Measurements from ENCODE around the gene PIGW. TPM values are rescaled to one million over a fixed set of nuclear protein-coding genes. Genes with fewer than 3 reads are reported as not detected.

The PIGW gene
- total and polyA plus RNA-seq, 9 of the 15 experiments (the other 6 are each of a cell fraction or from before 2014, with no cell fraction given), result 9.5 to 33.9 (median 21.2) TPM

DNA sequence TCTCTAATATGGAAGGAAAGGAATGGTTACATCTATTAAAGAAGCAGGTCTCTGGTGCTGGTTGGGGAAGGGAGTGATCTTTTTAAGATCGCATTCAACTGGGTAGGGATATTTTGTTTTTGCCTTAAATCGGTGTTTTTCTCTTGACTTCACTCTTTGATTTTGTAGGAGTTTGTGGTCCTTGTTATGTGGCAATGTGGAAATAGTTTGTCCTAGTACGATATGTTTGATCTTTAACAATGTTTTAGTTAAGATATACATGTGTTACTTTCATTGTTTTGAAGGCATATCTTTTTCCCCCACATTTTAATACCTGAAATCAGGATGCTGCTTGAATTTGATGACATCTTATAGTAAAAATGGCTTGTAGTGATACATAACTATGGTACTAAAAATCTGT, 18.7 kb downstream of the PIGW start:
- 86% methylated on average over 3 of the region's 3 CpGs for WGBS (ENCODE audit: insufficient coverage, low coverage, missing lambda C conversion rate)
- H2AFZ ChIP-seq (ENCODE audit: low read depth, low read length), result no peak overlapping the region
- H3K27ac ChIP-seq (ENCODE audit: extremely low read depth, low read depth, low read length), result no peak overlapping the region
- H3K36me3 ChIP-seq (ENCODE audit: control insufficient read depth, insufficient read depth, low read length), result peaks cover 70% of the 10 kb centered on the region
- peaks cover 76% of the 10 kb centered on the region for H3K79me2 ChIP-seq (ENCODE audit: control insufficient read depth, insufficient read depth, low read length)
- FAIRE-seq, result no peak
- in situ Hi-C loops (cut with MboI), result no loop called here
- intact Hi-C loops (cut with micrococcal nuclease), result no loop called here
- no peak for ATAC-seq
- no peak overlapping the region for H3K4me2 ChIP-seq (ENCODE audit: insufficient read depth, low read length)
- H3K9me3 ChIP-seq (replicated peaks; ENCODE audit: control insufficient read depth, insufficient read depth, low read depth, low read length), result no peaks in the 10 kb centered on the region
- 0 out of 2 replicates have a peak, but pooled peaks cover 4% of the 10 kb centered on the region for H4K20me1 ChIP-seq (replicated peaks; ENCODE audit: control insufficient read depth, insufficient read depth, low read length)
- H3K4me3 ChIP-seq, result no peak overlapping the region
- no peaks in the 10 kb centered on the region for H3K27me3 ChIP-seq (ENCODE audit: control insufficient read depth in 2 of 2, insufficient read depth in 2 of 2, low read length in 2 of 2)
- ChIA-PET CTCF (ENCODE audit: low intra/inter-chr PET ratio) (no interaction called here), POLR2A (interaction anchor here (1.2 kb wide), 1 partner anchor 10 kb away, joined by 5 read pairs; no protein-coding TSS in a partner anchor)
- no peak overlapping the region for H3K9ac ChIP-seq (ENCODE audit: insufficient read depth in 1 of 2, low read depth in 2 of 2, low read length in 2 of 2)
- H3K4me1 ChIP-seq (replicated peaks in 1 of 2; ENCODE audit: control insufficient read depth in 2 of 2, insufficient read depth in 2 of 2, low read length in 2 of 2), result no peaks in the 10 kb centered on the region; a peak in 1 of 5 replicates
- DNase-seq (ENCODE audit: extremely low read depth in 1 of 4, low spot score in 3 of 4), result no peak
- H3K9me1 ChIP-seq (ENCODE audit: control insufficient read depth, insufficient read depth, low read length), result no peaks in the 10 kb centered on the region
- TSS peak; percentile 1 for BruUV-seq (replicated peaks)
- TF ChIP-seq PATZ1 (CRISPR knock-in tag; IDR thresholded peaks at IDR 0.05; ENCODE audit: borderline replicate concordance) (no peak), THRA (IDR thresholded peaks at IDR 0.05) (no peak), ZBTB17 (CRISPR knock-in tag; IDR thresholded peaks at IDR 0.05) (no peak), SREBF2 (CRISPR knock-in tag; IDR thresholded peaks at IDR 0.05) (no peak), NFATC3 (IDR thresholded peaks at IDR 0.05) (no peak), TFAP4 (CRISPR knock-in tag; IDR thresholded peaks at IDR 0.05; ENCODE audit: borderline replicate concordance) (no peak), PTTG1 (tag; IDR thresholded peaks at IDR 0.05; ENCODE audit: low read depth) (no peak), HMG20A (CRISPR knock-in tag; conservative IDR thresholded peaks at IDR 0.05) (no peak), HCFC1 (IDR thresholded peaks at IDR 0.05; ENCODE audit: low read depth, low read length) (no peak), ZNF277 (CRISPR knock-in tag; IDR thresholded peaks at IDR 0.05; ENCODE audit: borderline replicate concordance) (no peak), ELF2 (CRISPR knock-in tag; IDR thresholded peaks at IDR 0.05) (no peak), SMC3 (conservative IDR thresholded peaks at IDR 0.05; ENCODE audit: insufficient read depth, low read depth, low read length) (no peak), ETV6 (IDR thresholded peaks at IDR 0.05; ENCODE audit: borderline replicate concordance in 1 of 2, low read depth in 2 of 2, low read length in 1 of 2) (no peak), ETV6 (CRISPR knock-in tag; IDR thresholded peaks at IDR 0.05; ENCODE audit: borderline replicate concordance) (no peak)
- TF ChIP-seq, protein P1, sequence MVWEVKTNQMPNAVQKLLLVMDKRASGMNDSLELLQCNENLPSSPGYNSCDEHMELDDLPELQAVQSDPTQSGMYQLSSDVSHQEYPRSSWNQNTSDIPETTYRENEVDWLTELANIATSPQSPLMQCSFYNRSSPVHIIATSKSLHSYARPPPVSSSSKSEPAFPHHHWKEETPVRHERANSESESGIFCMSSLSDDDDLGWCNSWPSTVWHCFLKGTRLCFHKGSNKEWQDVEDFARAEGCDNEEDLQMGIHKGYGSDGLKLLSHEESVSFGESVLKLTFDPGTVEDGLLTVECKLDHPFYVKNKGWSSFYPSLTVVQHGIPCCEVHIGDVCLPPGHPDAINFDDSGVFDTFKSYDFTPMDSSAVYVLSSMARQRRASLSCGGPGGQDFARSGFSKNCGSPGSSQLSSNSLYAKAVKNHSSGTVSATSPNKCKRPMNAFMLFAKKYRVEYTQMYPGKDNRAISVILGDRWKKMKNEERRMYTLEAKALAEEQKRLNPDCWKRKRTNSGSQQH (CRISPR knock-in tag; IDR thresholded peaks at IDR 0.05), result no peak
